Dendritic cell treated with granulocyte-macrophage colony-stimulating factor and Interleukin-4, amounts not matched to agents 40 ng/mL and 50 ng/mL, for 4 days (primary cell): Measurements from ENCODE around the gene C17orf100.

Experiments
- H3K27ac Mint-ChIP-seq: one replicate; pipeline ENCODE4 v1.8.0; 2022; ENCODE audit warnings: mild to moderate bottlenecking, mixed read lengths
- H3K27me3 Mint-ChIP-seq: one replicate; pipeline ENCODE4 v1.8.0; 2022; ENCODE audit warnings: mild to moderate bottlenecking, mixed read lengths
- H3K36me3 Mint-ChIP-seq: one replicate; pipeline ENCODE4 v1.8.0; 2022; ENCODE audit warnings: low read depth, mixed read lengths
- H3K4me1 Mint-ChIP-seq: one replicate; pipeline ENCODE4 v1.8.0; 2022; ENCODE audit warnings: low read depth, mixed read lengths
- H3K4me3 Mint-ChIP-seq: one replicate; pipeline ENCODE4 v1.8.0; 2022; ENCODE audit warnings: mild to moderate bottlenecking, moderate library complexity, mixed read lengths
- H3K9me3 Mint-ChIP-seq: one replicate; pipeline ENCODE4 v1.8.0; 2022; ENCODE audit warnings: mixed read lengths
- intact Hi-C: fragments of 100-400 bp; cut with micrococcal nuclease; formaldehyde crosslinking; loops from one replicate; pipeline ENCODE4 v1.15.0; 2022

The C17orf100 gene

DNA sequence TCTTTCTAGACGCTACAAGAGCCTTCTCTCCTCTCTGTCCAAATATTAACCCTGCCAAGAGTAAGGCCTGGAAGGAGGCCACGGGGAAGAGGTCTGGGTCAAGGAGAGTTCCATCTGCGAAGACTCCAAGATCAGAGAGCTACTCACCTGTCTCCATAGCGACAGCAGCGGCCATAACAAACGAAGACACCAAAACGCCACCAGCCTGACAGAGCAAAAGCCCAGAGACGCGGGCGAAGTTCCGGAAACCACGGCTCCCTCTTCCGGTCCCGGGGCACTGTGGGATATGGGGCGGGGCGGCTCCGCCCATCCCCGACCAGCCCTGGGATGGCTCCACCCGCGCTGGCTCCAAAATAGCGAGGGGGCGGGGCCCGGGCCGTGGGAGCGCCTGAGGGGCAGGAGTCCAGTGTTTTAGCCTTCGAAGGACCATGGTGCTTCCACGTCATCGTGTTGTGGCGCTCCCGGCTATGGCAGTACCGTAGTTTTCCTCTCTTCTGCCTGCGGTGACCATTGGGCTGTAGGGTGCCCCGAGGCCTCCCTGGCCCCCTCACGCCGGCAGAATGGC lies at the start of gene C17orf100, which contains the start of gene MED31:
Gene C17orf100 (plus strand): TSS at position 409 of the 565 bp plus-strand sequence. CDS start 152 bp downstream, at position 561.
Gene MED31 (minus strand): TSS at position 252 of the 565 bp plus-strand sequence. CDS start 77 bp downstream, at position 175.
- H3K4me1 Mint-ChIP-seq, result peaks cover 76% of the 10 kb centered on the region
- intact Hi-C loops, result no loop called here

DNA sequence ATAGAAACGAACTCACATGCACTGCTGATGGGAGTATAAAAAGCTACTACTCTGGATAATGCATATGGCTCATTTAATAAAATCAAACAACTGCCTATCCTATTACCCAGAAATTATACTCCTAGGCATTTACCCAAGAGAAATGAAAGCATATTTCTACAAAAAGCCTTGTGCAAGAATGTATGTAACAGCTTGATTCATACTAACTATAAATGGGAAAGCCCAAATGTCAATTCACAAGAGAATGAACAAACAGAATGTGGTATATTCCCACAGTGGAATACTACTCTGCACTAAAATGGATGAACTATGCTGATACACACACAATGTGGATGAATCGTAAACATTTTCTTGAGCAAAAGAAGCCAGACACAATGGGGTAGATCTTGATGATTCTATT lies 49.4 kb upstream of the C17orf100 start:
- H3K36me3 Mint-ChIP-seq, result peaks cover 68% of the 10 kb centered on the region
- H3K4me3 Mint-ChIP-seq, result no peak overlapping the region
- intact Hi-C loops, result no loop called here
- no peaks in the 10 kb centered on the region for H3K9me3 Mint-ChIP-seq
- no peak overlapping the region for H3K27ac Mint-ChIP-seq
- H3K4me1 Mint-ChIP-seq, result peaks cover 42% of the 10 kb centered on the region
- H3K27me3 Mint-ChIP-seq, result no peaks in the 10 kb centered on the region

More for the DNA sequence above, at the start of gene C17orf100, which contains the start of gene MED31:
- H3K4me3 Mint-ChIP-seq, result peak within 1 kb of the TSS; percentile 96
- H3K36me3 Mint-ChIP-seq, result peaks cover 71% of the 10 kb centered on the region
- H3K27me3 Mint-ChIP-seq, result peaks cover 35% of the 10 kb centered on the region
- peak within 1 kb of the TSS; percentile 98 for H3K27ac Mint-ChIP-seq
- H3K9me3 Mint-ChIP-seq, result no peaks in the 10 kb centered on the region

DNA sequence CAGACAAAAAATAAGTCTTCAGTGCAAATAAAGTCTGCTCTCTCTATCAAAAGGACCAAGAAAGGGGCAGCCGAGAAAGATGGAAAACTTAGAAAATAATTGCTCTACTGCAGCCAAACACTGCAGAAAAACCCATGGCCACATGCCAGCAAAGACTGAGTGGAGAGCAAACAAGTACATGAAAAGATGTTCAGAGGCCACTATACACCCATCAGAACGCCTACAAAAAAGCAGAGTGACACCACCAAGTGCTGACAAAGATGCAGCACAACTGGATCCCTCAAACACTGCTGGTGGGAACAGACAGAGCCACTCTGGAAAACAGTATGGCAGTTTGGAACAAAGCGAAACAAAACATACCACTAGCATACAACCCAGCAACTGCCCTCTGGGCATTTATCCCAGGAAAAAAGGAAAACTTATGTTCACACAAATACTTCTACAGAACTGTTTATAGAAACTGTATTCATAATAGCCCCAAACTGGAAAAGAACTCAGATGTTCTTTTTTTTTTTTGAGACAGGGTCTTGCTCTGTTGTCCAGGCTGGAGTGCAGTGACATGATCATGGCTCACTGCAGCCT lies 47.7 kb upstream of the C17orf100 start:
- Mint-ChIP-seq H3K9me3 (no peaks in the 10 kb centered on the region), H3K36me3 (peaks cover 82% of the 10 kb centered on the region), H3K4me1 (peaks cover 31% of the 10 kb centered on the region), H3K27me3 (no peaks in the 10 kb centered on the region), H3K27ac (no peak overlapping the region), H3K4me3 (no peak overlapping the region)
- intact Hi-C loops, result no loop called here

DNA sequence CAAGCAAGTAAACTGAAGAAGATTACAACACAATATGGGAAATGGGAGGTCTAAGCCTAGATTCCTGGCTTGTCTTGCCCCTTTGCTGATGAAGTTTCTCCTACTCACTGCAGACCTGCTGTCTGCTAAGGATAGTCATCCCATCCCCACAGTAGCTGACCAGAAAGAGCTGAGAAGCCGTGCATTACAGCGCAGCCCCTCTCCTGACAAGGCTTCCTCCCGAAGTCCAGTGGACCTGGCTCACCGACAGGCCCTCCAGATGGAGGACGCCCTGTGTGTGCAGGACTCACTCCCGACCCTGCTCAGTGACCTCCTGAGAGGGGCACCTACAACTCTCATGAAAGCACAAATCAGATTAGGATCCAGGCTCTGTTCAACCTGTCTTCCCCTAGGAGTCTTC lies 46.4 kb upstream of the C17orf100 start:
- H3K4me1 Mint-ChIP-seq, result peaks cover 25% of the 10 kb centered on the region
- intact Hi-C loops, result no loop called here
- H3K4me3 Mint-ChIP-seq, result no peak overlapping the region
- peaks cover 92% of the 10 kb centered on the region for H3K36me3 Mint-ChIP-seq
- no peaks in the 10 kb centered on the region for H3K9me3 Mint-ChIP-seq
- no peaks in the 10 kb centered on the region for H3K27me3 Mint-ChIP-seq
- no peak overlapping the region for H3K27ac Mint-ChIP-seq

DNA sequence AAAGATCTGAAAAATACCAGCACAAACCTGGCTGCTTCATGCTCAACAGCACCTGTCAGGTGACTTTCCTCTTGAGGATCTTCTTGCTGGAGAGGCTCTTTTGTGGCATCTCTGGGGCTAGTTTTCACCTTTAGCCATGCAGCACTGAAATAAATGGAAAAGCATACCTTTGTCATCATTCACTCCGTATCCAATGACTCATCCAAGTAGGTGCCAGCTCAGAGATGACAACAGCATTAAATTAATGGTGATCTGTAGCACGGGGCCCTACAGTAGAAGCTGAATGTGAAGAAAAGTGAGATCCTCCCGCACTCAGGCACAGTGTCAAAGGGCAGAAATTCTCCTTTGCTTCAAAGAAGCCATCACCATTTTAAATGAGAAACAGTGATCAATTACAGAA lies 43.2 kb upstream of the C17orf100 start:
- no peak overlapping the region for H3K27ac Mint-ChIP-seq
- H3K27me3 Mint-ChIP-seq, result no peaks in the 10 kb centered on the region
- no peaks in the 10 kb centered on the region for H3K4me1 Mint-ChIP-seq
- H3K4me3 Mint-ChIP-seq, result no peak overlapping the region
- intact Hi-C loops, result no loop called here
- no peaks in the 10 kb centered on the region for H3K9me3 Mint-ChIP-seq
- H3K36me3 Mint-ChIP-seq, result peaks cover 87% of the 10 kb centered on the region

DNA sequence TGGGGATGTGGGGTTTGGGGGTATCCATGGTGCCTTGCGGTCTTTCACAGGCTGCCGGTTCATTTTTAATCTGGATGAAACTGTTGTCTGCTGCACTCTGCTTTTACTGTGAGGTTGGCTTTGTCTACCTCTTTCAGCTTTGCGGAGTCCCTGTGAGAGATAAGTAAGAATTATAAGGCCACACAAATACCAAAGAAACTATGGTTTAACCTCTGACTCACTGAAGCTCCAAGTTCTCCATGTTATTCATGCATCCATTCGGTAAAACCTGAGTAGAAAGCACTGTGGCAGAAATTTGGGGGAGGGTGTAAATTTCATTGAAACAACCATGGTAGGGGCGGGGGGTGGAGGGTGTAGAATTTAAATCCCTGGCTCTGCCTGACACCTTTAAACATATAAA lies 41.6 kb upstream of the C17orf100 start:
- no peaks in the 10 kb centered on the region for H3K4me1 Mint-ChIP-seq
- intact Hi-C loops, result no loop called here
- no peak overlapping the region for H3K4me3 Mint-ChIP-seq
- H3K27ac Mint-ChIP-seq, result no peak overlapping the region
- no peaks in the 10 kb centered on the region for H3K27me3 Mint-ChIP-seq
- H3K9me3 Mint-ChIP-seq, result no peaks in the 10 kb centered on the region
- H3K36me3 Mint-ChIP-seq, result peaks cover 85% of the 10 kb centered on the region

DNA sequence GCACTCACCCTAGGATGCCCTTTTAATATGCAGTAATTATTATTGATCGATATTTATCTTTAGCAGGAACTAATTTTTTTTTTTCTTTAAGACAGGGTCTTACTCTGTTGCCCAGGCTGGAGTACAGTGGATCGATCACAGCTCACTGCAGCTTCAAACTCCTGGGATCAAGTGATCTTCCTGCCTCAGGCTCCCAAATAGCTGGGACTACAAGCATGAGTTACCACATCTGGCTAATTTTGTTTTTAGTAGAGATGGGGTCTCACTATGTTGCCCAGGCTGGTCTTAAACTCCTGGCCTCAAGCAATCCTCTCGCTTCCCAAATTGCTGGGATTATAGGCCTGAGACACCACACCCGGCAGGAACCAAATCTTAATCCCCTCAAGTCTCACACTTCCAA lies 40.3 kb upstream of the C17orf100 start:
- peaks cover 82% of the 10 kb centered on the region for H3K36me3 Mint-ChIP-seq
- no peak overlapping the region for H3K27ac Mint-ChIP-seq
- H3K9me3 Mint-ChIP-seq, result no peaks in the 10 kb centered on the region
- intact Hi-C loops, result no loop called here
- H3K4me3 Mint-ChIP-seq, result no peak overlapping the region
- no peaks in the 10 kb centered on the region for H3K4me1 Mint-ChIP-seq
- no peaks in the 10 kb centered on the region for H3K27me3 Mint-ChIP-seq

DNA sequence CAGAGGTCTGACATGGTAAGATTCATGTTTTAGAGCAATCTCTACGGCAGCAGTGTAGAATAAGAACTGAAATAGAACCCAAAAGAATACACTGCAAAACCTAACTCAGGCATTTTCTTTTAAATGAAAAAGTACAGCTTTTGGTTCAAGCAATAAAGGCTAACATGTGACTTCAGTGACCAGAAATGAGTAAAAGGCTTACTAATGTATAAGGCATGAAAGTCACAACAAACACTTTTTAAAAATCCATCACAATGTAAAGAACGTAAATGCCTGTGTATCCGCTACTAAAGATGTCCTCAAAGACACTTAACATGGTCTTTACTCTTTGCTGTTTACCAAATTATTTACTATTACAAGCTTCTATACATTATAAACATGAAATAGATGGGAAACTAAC lies 27.6 kb upstream of the C17orf100 start:
- no peak overlapping the region for H3K27ac Mint-ChIP-seq
- intact Hi-C loops, result no loop called here
- H3K9me3 Mint-ChIP-seq, result no peaks in the 10 kb centered on the region
- H3K36me3 Mint-ChIP-seq, result peaks cover 86% of the 10 kb centered on the region
- H3K4me3 Mint-ChIP-seq, result no peak overlapping the region
- H3K4me1 Mint-ChIP-seq, result no peaks in the 10 kb centered on the region
- no peaks in the 10 kb centered on the region for H3K27me3 Mint-ChIP-seq

DNA sequence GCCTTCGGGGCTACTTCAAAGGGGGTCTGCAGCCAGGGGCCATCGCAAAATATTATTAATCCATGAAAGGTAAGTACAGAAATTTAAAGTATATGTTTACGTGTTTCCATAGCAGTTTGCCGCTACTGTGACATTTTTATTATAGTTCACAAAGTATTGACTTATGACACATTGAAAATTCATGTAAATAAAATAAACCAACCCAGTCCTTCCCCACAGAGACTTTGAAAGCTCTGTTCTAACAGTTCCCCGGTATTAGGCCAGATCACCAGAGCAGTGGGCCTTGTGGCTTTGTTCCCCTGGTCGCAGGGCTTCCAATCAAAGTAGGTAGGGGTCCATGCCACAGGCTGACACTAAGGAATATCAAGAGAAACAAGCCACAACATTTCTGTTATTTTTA lies 24.9 kb upstream of the C17orf100 start:
- H3K27me3 Mint-ChIP-seq, result no peaks in the 10 kb centered on the region
- H3K9me3 Mint-ChIP-seq, result no peaks in the 10 kb centered on the region
- intact Hi-C loops, result no loop called here
- no peak overlapping the region for H3K4me3 Mint-ChIP-seq
- H3K4me1 Mint-ChIP-seq, result peaks cover 5% of the 10 kb centered on the region
- H3K27ac Mint-ChIP-seq, result no peak overlapping the region
- H3K36me3 Mint-ChIP-seq, result peaks cover 88% of the 10 kb centered on the region

DNA sequence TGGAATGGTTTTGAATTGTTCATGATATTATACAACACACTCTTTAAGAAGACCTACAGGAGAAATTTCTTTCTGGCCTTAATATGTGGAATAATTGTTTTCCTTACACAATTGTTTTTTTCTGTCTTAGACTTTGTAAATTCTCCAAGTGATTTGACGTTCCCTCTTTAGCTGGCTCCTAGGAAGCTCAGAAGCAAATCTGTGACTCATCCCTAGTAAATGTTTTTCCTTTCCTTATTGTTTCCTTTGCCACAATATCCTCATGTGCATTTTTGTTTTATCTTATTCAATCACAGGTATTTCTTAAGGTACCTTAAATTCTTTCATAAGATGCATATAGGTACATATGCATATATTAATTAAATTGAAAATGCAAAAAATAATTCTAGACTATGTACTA lies 24.5 kb upstream of the C17orf100 start:
- Mint-ChIP-seq H3K9me3 (no peaks in the 10 kb centered on the region), H3K27me3 (no peaks in the 10 kb centered on the region), H3K36me3 (peaks cover 88% of the 10 kb centered on the region), H3K27ac (no peak overlapping the region), H3K4me1 (peaks cover 5% of the 10 kb centered on the region), H3K4me3 (no peak overlapping the region)
- intact Hi-C loops, result no loop called here

DNA sequence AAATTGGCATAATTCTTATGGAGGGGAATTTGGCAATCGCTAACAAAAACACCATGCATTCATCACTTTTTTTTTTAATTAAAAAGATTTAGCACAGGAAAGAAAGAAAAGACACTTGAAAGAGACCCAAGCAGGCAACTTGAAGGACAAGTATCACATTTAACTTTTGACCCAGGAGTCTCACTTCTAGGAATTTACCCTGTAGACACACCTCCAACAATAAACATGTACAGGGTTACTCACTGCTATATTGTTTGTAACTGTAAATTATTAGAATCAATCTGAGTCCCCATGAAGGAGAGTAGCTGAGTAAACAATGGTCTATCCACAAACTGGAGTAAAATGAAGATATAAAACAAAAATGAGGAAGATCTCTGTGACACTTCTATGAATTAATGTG lies 21.2 kb upstream of the C17orf100 start:
- intact Hi-C loops, result no loop called here
- H3K4me3 Mint-ChIP-seq, result no peak overlapping the region
- peaks cover 87% of the 10 kb centered on the region for H3K36me3 Mint-ChIP-seq

DNA sequence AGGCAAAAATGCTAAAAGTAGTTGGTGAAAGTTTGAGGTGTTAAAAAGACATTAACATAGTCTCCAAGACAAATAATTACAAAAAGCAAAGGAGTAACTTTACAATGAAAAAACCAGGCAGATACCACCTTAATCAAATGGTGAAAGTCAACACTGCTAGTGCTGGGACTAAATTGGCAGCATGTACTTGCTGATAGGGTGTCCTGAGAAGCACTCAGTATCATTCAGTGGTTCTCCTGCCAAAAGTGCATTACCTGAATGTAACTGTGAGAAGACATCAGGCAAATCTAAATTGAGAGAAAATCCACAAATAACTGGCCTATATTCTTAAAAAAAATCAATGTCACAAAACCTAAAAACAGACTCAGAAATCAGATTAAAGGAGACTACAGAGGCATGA lies 19.0 kb upstream of the C17orf100 start:
- no peaks in the 10 kb centered on the region for H3K9me3 Mint-ChIP-seq
- H3K36me3 Mint-ChIP-seq, result peaks cover 80% of the 10 kb centered on the region
- H3K27ac Mint-ChIP-seq, result no peak overlapping the region
- H3K4me1 Mint-ChIP-seq, result peaks cover 16% of the 10 kb centered on the region
- no peaks in the 10 kb centered on the region for H3K27me3 Mint-ChIP-seq
- intact Hi-C loops, result no loop called here
- no peak overlapping the region for H3K4me3 Mint-ChIP-seq

More for the DNA sequence above, 21.2 kb upstream of the C17orf100 start:
- no peaks in the 10 kb centered on the region for H3K9me3 Mint-ChIP-seq
- no peak overlapping the region for H3K27ac Mint-ChIP-seq
- peaks cover 5% of the 10 kb centered on the region for H3K4me1 Mint-ChIP-seq
- H3K27me3 Mint-ChIP-seq, result no peaks in the 10 kb centered on the region

DNA sequence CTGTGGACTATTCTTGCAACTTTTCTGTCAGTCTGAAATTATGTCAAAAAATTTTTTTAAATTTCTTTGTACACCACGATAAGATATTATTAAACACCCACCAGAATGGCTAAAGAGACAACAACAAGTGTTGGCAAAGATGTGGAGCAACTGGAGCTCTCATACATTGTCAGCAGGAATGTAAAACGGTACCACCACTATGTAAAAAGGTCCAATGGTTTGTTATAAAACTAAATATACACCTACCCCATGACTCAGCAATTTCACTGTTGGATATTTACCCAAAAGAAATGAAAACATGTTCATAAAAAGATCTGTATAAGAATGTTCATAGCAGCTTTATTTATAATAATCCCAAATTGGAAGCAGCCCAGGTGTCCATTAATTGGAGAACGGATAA lies 18.3 kb upstream of the C17orf100 start:
- H3K4me1 Mint-ChIP-seq, result peaks cover 23% of the 10 kb centered on the region
- H3K9me3 Mint-ChIP-seq, result no peaks in the 10 kb centered on the region
- no peak overlapping the region for H3K4me3 Mint-ChIP-seq
- intact Hi-C loops, result no loop called here
- H3K27ac Mint-ChIP-seq, result no peak overlapping the region
- H3K27me3 Mint-ChIP-seq, result no peaks in the 10 kb centered on the region
- H3K36me3 Mint-ChIP-seq, result peaks cover 80% of the 10 kb centered on the region

DNA sequence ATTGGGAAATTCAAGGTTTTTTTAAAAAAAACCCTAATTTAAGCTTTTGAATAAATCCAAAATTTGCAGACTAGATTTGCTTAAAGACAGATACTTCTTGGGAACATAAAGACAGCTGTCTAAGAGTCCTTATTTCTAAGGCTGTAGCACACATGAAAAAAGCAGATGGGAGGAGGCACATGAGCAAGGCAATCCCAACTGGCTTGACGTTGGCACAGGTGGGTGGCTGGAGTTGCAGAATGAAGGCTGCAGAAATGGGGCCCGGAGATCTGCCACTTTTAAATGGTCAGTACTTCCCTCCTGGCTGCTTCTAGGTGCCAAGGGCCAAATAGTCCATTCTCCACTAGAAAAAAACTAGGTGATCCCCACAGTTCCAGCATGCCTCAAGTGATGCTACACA lies 15.5 kb upstream of the C17orf100 start:
- Mint-ChIP-seq H3K9me3 (no peaks in the 10 kb centered on the region), H3K27ac (no peak overlapping the region), H3K36me3 (peaks cover 73% of the 10 kb centered on the region), H3K27me3 (peaks cover 3% of the 10 kb centered on the region), H3K4me1 (peaks cover 43% of the 10 kb centered on the region), H3K4me3 (no peak overlapping the region)
- intact Hi-C loops, result no loop called here
